ENCODE data around the gene ABHD15.

The ABHD15 gene

DNA sequence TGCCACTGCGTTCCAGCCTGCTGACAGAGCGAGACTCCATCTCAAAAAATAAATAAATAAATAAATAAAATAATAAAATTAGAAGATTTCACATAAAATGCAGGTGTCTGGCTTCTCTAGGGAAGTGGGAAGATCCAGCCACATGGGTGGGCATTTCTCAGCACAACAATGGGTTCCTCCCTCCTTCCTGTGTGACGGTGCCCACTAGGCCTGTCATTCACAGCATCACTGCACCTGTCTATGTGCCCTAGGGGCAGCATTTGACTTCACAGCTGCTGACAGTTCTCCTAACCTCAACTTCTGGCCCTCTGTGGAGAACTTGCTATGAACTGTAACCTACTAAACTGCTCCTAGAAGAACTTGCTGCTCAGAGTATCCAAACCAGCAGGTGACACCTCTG, 3.0 kb downstream of the ABHD15 start:
- TF ChIP-seq ZBTB7A (IDR thresholded peaks at IDR 0.05; ENCODE audit: low read depth) = no peak
- no peak for TF ChIP-seq TCF12 (IDR thresholded peaks at IDR 0.05; ENCODE audit: low read depth)
- TF ChIP-seq TAF1 (IDR thresholded peaks at IDR 0.05; ENCODE audit: low read depth) = no peak
- TF ChIP-seq CREB1 (IDR thresholded peaks at IDR 0.05; ENCODE audit: low read depth) = no peak
- no peak for TF ChIP-seq USF1 (IDR thresholded peaks at IDR 0.05)
- TF ChIP-seq, protein P1, sequence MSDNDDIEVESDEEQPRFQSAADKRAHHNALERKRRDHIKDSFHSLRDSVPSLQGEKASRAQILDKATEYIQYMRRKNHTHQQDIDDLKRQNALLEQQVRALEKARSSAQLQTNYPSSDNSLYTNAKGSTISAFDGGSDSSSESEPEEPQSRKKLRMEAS (IDR thresholded peaks at IDR 0.05) = no peak
- TF ChIP-seq YY1 (IDR thresholded peaks at IDR 0.05; ENCODE audit: low read depth) = no peak

DNA sequence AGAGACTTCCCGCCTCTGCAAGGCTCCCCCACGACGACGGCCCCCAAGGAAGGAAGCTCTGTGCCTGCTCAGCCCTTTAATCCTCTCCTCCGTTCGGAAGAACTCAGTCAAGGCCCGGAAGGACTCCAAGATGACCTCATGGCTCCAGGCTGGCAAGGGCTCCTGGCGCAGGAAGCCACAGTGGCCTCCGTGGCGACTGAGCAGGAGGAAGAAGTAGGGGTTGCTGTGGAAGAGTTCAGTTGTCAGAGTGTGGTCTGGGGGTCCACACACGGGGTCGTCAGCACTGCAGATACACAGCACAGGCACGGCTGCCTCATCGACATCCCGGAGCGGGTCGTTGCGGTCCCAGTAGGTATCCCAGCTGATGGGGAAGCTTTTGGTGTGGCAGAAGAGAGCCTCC, 4.2 kb downstream of the ABHD15 start:
- TF ChIP-seq EP300 (IDR thresholded peaks at IDR 0.05; ENCODE audit: borderline replicate concordance) (no peak), TEAD4 (IDR thresholded peaks at IDR 0.05) (no peak), TCF12 (IDR thresholded peaks at IDR 0.05; ENCODE audit: low read depth) (no peak), YY1 (IDR thresholded peaks at IDR 0.05; ENCODE audit: low read depth) (no peak), NFIC (IDR thresholded peaks at IDR 0.05) (no peak)

GRCh38 chr17:29561554-29562517, 5.0 kb downstream of the ABHD15 start:
- TF ChIP-seq EP300 (IDR thresholded peaks at IDR 0.05; ENCODE audit: borderline replicate concordance) = no peak
- TF ChIP-seq, protein P1 (IDR thresholded peaks at IDR 0.05) = no peak
- no peak for TF ChIP-seq CEBPB (IDR thresholded peaks at IDR 0.05)
- TF ChIP-seq FOXM1 (IDR thresholded peaks at IDR 0.05; ENCODE audit: borderline replicate concordance, low read depth) = no peak
- no peak for TF ChIP-seq USF1 (IDR thresholded peaks at IDR 0.05)
- TF ChIP-seq, protein P2, sequence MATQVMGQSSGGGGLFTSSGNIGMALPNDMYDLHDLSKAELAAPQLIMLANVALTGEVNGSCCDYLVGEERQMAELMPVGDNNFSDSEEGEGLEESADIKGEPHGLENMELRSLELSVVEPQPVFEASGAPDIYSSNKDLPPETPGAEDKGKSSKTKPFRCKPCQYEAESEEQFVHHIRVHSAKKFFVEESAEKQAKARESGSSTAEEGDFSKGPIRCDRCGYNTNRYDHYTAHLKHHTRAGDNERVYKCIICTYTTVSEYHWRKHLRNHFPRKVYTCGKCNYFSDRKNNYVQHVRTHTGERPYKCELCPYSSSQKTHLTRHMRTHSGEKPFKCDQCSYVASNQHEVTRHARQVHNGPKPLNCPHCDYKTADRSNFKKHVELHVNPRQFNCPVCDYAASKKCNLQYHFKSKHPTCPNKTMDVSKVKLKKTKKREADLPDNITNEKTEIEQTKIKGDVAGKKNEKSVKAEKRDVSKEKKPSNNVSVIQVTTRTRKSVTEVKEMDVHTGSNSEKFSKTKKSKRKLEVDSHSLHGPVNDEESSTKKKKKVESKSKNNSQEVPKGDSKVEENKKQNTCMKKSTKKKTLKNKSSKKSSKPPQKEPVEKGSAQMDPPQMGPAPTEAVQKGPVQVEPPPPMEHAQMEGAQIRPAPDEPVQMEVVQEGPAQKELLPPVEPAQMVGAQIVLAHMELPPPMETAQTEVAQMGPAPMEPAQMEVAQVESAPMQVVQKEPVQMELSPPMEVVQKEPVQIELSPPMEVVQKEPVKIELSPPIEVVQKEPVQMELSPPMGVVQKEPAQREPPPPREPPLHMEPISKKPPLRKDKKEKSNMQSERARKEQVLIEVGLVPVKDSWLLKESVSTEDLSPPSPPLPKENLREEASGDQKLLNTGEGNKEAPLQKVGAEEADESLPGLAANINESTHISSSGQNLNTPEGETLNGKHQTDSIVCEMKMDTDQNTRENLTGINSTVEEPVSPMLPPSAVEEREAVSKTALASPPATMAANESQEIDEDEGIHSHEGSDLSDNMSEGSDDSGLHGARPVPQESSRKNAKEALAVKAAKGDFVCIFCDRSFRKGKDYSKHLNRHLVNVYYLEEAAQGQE (IDR thresholded peaks at IDR 0.05; ENCODE audit: low read depth) = no peak
- no peak for TF ChIP-seq EGR1 (IDR thresholded peaks at IDR 0.05)
- no peak for TF ChIP-seq RAD21 (IDR thresholded peaks at IDR 0.05; ENCODE audit: low read depth)
- TF ChIP-seq NFIC (IDR thresholded peaks at IDR 0.05) = no peak

DNA sequence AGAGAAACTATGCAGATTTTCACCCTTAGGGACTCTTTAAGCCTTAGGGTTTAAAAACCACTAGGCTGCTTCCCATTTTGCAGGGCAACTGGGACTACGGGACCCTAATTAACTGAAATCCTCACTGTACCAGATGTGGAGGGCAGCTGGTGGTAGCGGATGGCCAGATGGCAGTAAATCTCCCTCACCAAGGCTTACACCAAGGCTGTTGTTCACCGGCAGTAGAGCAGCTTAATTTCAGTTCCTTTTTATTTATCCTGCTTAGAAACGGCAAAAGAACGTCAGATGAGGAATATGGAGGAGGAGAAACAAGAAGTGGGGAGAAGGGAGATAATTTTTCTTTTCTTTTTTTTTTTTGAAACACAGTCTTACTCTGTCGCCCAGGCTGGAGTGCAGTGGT, 6.5 kb downstream of the ABHD15 start:
- TF ChIP-seq TCF12 (IDR thresholded peaks at IDR 0.05; ENCODE audit: low read depth) (no peak), TAF1 (IDR thresholded peaks at IDR 0.05; ENCODE audit: low read depth) (no peak), RAD21 (IDR thresholded peaks at IDR 0.05; ENCODE audit: low read depth) (no peak), EGR1 (IDR thresholded peaks at IDR 0.05) (no peak), CEBPB (IDR thresholded peaks at IDR 0.05) (no peak)
- TF ChIP-seq, protein P2 (IDR thresholded peaks at IDR 0.05; ENCODE audit: low read depth) = no peak

DNA sequence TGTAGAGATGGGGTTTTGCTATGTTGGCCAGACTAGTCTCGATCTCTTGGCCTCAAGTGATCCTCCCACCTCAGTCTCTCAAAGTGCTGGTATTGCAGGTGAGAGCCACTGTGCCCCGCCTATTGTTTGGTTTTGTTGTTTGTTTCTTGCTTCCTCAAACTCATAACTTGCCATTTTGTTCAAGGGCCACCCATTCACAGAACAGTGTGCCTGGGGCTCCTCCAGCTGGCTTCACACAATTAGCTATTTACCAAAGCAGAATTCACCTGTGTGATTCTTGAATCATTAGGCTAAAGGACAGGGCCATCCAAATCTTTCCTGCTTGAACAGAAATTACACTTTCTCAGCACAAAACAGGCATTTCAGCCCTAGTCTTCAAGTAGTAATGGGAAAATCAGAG, 7.2 kb downstream of the ABHD15 start:
- no peak for TF ChIP-seq EP300 (IDR thresholded peaks at IDR 0.05; ENCODE audit: borderline replicate concordance)

DNA sequence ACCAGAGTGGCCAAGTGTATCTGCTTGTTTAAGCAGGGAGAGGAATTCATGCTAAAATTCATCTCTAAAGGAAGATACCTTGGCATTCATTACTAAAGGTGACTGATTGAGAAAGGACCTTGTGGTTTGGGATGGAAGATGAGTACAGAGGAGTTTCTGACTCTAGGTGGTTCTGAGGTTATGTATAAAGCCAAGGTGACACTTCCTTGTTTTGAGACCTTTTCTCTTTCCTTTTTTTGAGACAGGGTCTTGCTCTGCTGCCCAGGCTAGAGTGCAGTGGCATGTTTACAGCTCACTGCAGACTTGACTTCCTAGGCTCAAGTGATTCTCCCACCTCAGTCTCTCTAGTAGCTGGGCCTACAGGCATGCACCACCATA, 9.1 kb downstream of the ABHD15 start:
- TF ChIP-seq FOXM1 (IDR thresholded peaks at IDR 0.05; ENCODE audit: borderline replicate concordance, low read depth) = no peak
- no peak for TF ChIP-seq CEBPB (IDR thresholded peaks at IDR 0.05)
- no peak for TF ChIP-seq NFIC (IDR thresholded peaks at IDR 0.05)
- TF ChIP-seq TAF1 (IDR thresholded peaks at IDR 0.05; ENCODE audit: low read depth) = no peak
- no peak for TF ChIP-seq YY1 (IDR thresholded peaks at IDR 0.05; ENCODE audit: low read depth)
- TF ChIP-seq TEAD4 (IDR thresholded peaks at IDR 0.05) = no peak
- no peak for TF ChIP-seq TCF12 (IDR thresholded peaks at IDR 0.05; ENCODE audit: low read depth)
- no peak for TF ChIP-seq EGR1 (IDR thresholded peaks at IDR 0.05)
- TF ChIP-seq, protein P1 (IDR thresholded peaks at IDR 0.05) = no peak
- TF ChIP-seq, protein P2 (IDR thresholded peaks at IDR 0.05; ENCODE audit: low read depth) = no peak
- TF ChIP-seq RAD21 (IDR thresholded peaks at IDR 0.05; ENCODE audit: low read depth) = no peak
